SJSA1 (cell line): ENCODE measurements around the gene NHS. TPM values are rescaled to one million over a fixed set of nuclear protein-coding genes. Genes with fewer than 3 reads are reported as not detected.

ENCODE experiments used
- DNase-seq, 2 experiments: peaks; one replicate each; pipeline ENCODE4 v3.0.0-alpha.2; 2015 to 2020; ENCODE audit warnings: low spot score in 2 of 2, low read depth in 1 of 2
- H3K27ac ChIP-seq: fragments of 250-450 bp; sonication (Bioruptor Pico); 2 replicates; pipeline ENCODE4 v1.5.1; 2020; ENCODE audit warnings: mild to moderate bottlenecking, moderate library complexity
- H3K27me3 ChIP-seq: fragments of 250-450 bp; sonication (Bioruptor Pico); replicated peaks from 2 replicates; pipeline ENCODE4 v1.5.1; 2020; ENCODE audit warnings: mild to moderate bottlenecking, moderate library complexity
- H3K36me3 ChIP-seq: fragments of 250-450 bp; sonication (Bioruptor Pico); 2 replicates; pipeline ENCODE4 v1.5.1; 2020; ENCODE audit warnings: mild to moderate bottlenecking
- H3K4me1 ChIP-seq: fragments of 250-450 bp; sonication (Bioruptor Pico); replicated peaks from 2 replicates; pipeline ENCODE4 v1.6.1; 2021; ENCODE audit warnings: mild to moderate bottlenecking
- H3K4me3 ChIP-seq: fragments of 250-450 bp; sonication (Bioruptor Pico); 2 replicates; pipeline ENCODE4 v1.5.1; 2020; ENCODE audit warnings: mild to moderate bottlenecking
- H3K9me3 ChIP-seq: fragments of 250-450 bp; sonication (Bioruptor Pico); replicated peaks from 2 replicates; pipeline ENCODE4 v1.5.1; 2020; ENCODE audit warnings: mild to moderate bottlenecking
- total RNA-seq: library from RNA; depleted of rRNA; stranded (reverse); fragments of >200 nt; shearing (Covaris generic); gene quantifications from 2 replicates; pipeline ENCODE4 v1.2.3, GENCODE V29; 2014

Gene NHS
- total RNA-seq, 1 experiment from 2014 or later = 2.6 TPM

GRCh38 chrX:17414027-17414658 lies 39.1 kb downstream of the NHS start:
- Histone ChIP-seq H3K27ac (no peak overlapping the region), H3K36me3 (no peaks in the 10 kb centered on the region), H3K9me3 (no peaks in the 10 kb centered on the region), H3K4me1 (peaks cover 50% of the 10 kb centered on the region), H3K27me3 (no peaks in the 10 kb centered on the region), H3K4me3 (no peak overlapping the region)
- no peak for DNase-seq

- H3K36me3 ChIP-seq = no peaks in the 10 kb centered on the region
- no peaks in the 10 kb centered on the region for H3K9me3 ChIP-seq
- H3K4me3 ChIP-seq = no peak overlapping the region
- H3K27ac ChIP-seq = no peak overlapping the region
- DNase-seq = peak in 1 of 2 experiments; percentile 41
- no peaks in the 10 kb centered on the region for H3K27me3 ChIP-seq
- peaks cover 47% of the 10 kb centered on the region for H3K4me1 ChIP-seq
These were observed 39.8 kb downstream of the NHS start for GRCh38 chrX:17414839-17415238.

GRCh38 chrX:17415242-17415810 lies 40.3 kb downstream of the NHS start:
- Histone ChIP-seq H3K9me3 (no peaks in the 10 kb centered on the region), H3K4me3 (no peak overlapping the region), H3K4me1 (peaks cover 44% of the 10 kb centered on the region), H3K27me3 (no peaks in the 10 kb centered on the region), H3K27ac (no peak overlapping the region), H3K36me3 (no peaks in the 10 kb centered on the region)
- no peak for DNase-seq

- H3K9me3 ChIP-seq = no peaks in the 10 kb centered on the region
- H3K27me3 ChIP-seq = no peaks in the 10 kb centered on the region
- H3K4me3 ChIP-seq = no peak overlapping the region
- no peak for DNase-seq
- H3K27ac ChIP-seq = no peak overlapping the region
- peaks cover 42% of the 10 kb centered on the region for H3K4me1 ChIP-seq
- H3K36me3 ChIP-seq = no peaks in the 10 kb centered on the region
These were observed 42.4 kb downstream of the NHS start for GRCh38 chrX:17417372-17417771.

GRCh38 chrX:17425136-17425535 lies 50.1 kb downstream of the NHS start:
- no peaks in the 10 kb centered on the region for H3K4me1 ChIP-seq
- no peaks in the 10 kb centered on the region for H3K9me3 ChIP-seq
- no peak for DNase-seq
- no peaks in the 10 kb centered on the region for H3K36me3 ChIP-seq
- no peaks in the 10 kb centered on the region for H3K27me3 ChIP-seq
- H3K4me3 ChIP-seq = no peak overlapping the region
- H3K27ac ChIP-seq = no peak overlapping the region

- no peaks in the 10 kb centered on the region for H3K9me3 ChIP-seq
- no peak overlapping the region for H3K27ac ChIP-seq
- no peaks in the 10 kb centered on the region for H3K36me3 ChIP-seq
- H3K4me3 ChIP-seq = no peak overlapping the region
- no peak for DNase-seq
- no peaks in the 10 kb centered on the region for H3K4me1 ChIP-seq
- no peaks in the 10 kb centered on the region for H3K27me3 ChIP-seq
These were observed 50.6 kb downstream of the NHS start for GRCh38 chrX:17425551-17425950.

- Histone ChIP-seq H3K27me3 (no peaks in the 10 kb centered on the region), H3K9me3 (no peaks in the 10 kb centered on the region), H3K4me1 (no peaks in the 10 kb centered on the region), H3K27ac (no peak overlapping the region), H3K36me3 (no peaks in the 10 kb centered on the region), H3K4me3 (no peak overlapping the region)
- no peak for DNase-seq
These were observed 56.2 kb downstream of the NHS start for GRCh38 chrX:17431171-17431570.

- no peaks in the 10 kb centered on the region for H3K9me3 ChIP-seq
- H3K27me3 ChIP-seq = no peaks in the 10 kb centered on the region
- no peak for DNase-seq
- H3K4me3 ChIP-seq = no peak overlapping the region
- H3K27ac ChIP-seq = no peak overlapping the region
- no peaks in the 10 kb centered on the region for H3K4me1 ChIP-seq
- no peaks in the 10 kb centered on the region for H3K36me3 ChIP-seq
These were observed 57.2 kb downstream of the NHS start for GRCh38 chrX:17432158-17432557.

GRCh38 chrX:17433965-17434364 lies 59.0 kb downstream of the NHS start:
- Histone ChIP-seq H3K4me1 (no peaks in the 10 kb centered on the region), H3K27ac (no peak overlapping the region), H3K27me3 (no peaks in the 10 kb centered on the region), H3K4me3 (no peak overlapping the region), H3K36me3 (no peaks in the 10 kb centered on the region), H3K9me3 (no peaks in the 10 kb centered on the region)
- no peak for DNase-seq

- H3K4me3 ChIP-seq = no peak overlapping the region
- H3K27me3 ChIP-seq = no peaks in the 10 kb centered on the region
- DNase-seq = no peak
- H3K4me1 ChIP-seq = no peaks in the 10 kb centered on the region
- H3K9me3 ChIP-seq = no peaks in the 10 kb centered on the region
- H3K27ac ChIP-seq = no peak overlapping the region
- H3K36me3 ChIP-seq = no peaks in the 10 kb centered on the region
These were observed 60.5 kb downstream of the NHS start for GRCh38 chrX:17435476-17435875.

GRCh38 chrX:17438221-17438620 lies 63.2 kb downstream of the NHS start:
- Histone ChIP-seq H3K9me3 (no peaks in the 10 kb centered on the region), H3K27ac (no peak overlapping the region), H3K4me1 (peaks cover 13% of the 10 kb centered on the region), H3K36me3 (no peaks in the 10 kb centered on the region), H3K27me3 (no peaks in the 10 kb centered on the region), H3K4me3 (no peak overlapping the region)
- DNase-seq = no peak

GRCh38 chrX:17440258-17440657 lies 65.3 kb downstream of the NHS start:
- no peak overlapping the region for H3K27ac ChIP-seq
- H3K36me3 ChIP-seq = no peaks in the 10 kb centered on the region
- H3K4me1 ChIP-seq = peaks cover 20% of the 10 kb centered on the region
- H3K27me3 ChIP-seq = no peaks in the 10 kb centered on the region
- no peak for DNase-seq
- H3K4me3 ChIP-seq = no peak overlapping the region
- no peaks in the 10 kb centered on the region for H3K9me3 ChIP-seq

- H3K9me3 ChIP-seq = no peaks in the 10 kb centered on the region
- H3K27ac ChIP-seq = no peak overlapping the region
- H3K4me3 ChIP-seq = no peak overlapping the region
- H3K4me1 ChIP-seq = peaks cover 21% of the 10 kb centered on the region
- H3K36me3 ChIP-seq = no peaks in the 10 kb centered on the region
- no peaks in the 10 kb centered on the region for H3K27me3 ChIP-seq
- DNase-seq = no peak
These were observed 65.8 kb downstream of the NHS start for GRCh38 chrX:17440836-17441235.

GRCh38 chrX:17441965-17442364 lies 67.0 kb downstream of the NHS start:
- DNase-seq = peak in 1 of 2 experiments; percentile 22
- H3K36me3 ChIP-seq = no peaks in the 10 kb centered on the region
- no peaks in the 10 kb centered on the region for H3K9me3 ChIP-seq
- no peak overlapping the region for H3K4me3 ChIP-seq
- H3K4me1 ChIP-seq = peaks cover 21% of the 10 kb centered on the region
- H3K27ac ChIP-seq = no peak overlapping the region; the same call in 1 of the 2 replicates
- H3K27me3 ChIP-seq = no peaks in the 10 kb centered on the region

- DNase-seq = no peak
- H3K27ac ChIP-seq = no peak overlapping the region
These were observed 67.9 kb downstream of the NHS start for GRCh38 chrX:17442898-17443297.

More at GRCh38 chrX:17442898-17443297, 67.9 kb downstream of the NHS start:
- Histone ChIP-seq H3K36me3 (no peaks in the 10 kb centered on the region), H3K9me3 (no peaks in the 10 kb centered on the region), H3K4me1 (peaks cover 21% of the 10 kb centered on the region), H3K4me3 (no peak overlapping the region), H3K27me3 (no peaks in the 10 kb centered on the region)
